Astrocyte (in vitro differentiated cells and primary cell): ENCODE data around the gene MPZL1. TPM values are rescaled to one million over a fixed set of nuclear protein-coding genes. Genes with fewer than 3 reads are reported as not detected.

Experiments
- DNase-seq: peaks from one replicate; pipeline ENCODE4 v3.0.0-alpha.2; 2010; ENCODE audit warnings: low read depth
- FAIRE-seq: peaks from 2 replicates; lab custom pipeline; 2011; peaks lifted over from hg19 to GRCh38; lab: Jason Lieb, UNC
- H2AFZ ChIP-seq: 2 replicates; pipeline ENCODE4 v1.6.0; 2012; ENCODE audit warnings: low read depth, low read length, inconsistent platforms
- H3K27ac ChIP-seq: 2 replicates; pipeline ENCODE4 v1.5.1; 2011; ENCODE audit warnings: low read depth, low read length, inconsistent platforms
- H3K27me3 ChIP-seq: 2 replicates; pipeline ENCODE4 v1.6.0; 2011; ENCODE audit warnings: low read length, inconsistent platforms; ENCODE audit not compliant: insufficient read depth
- H3K36me3 ChIP-seq: 2 replicates; pipeline ENCODE4 v1.5.1; 2011; ENCODE audit warnings: low read length, inconsistent platforms; ENCODE audit not compliant: insufficient read depth
- H3K4me1 ChIP-seq: 2 replicates; pipeline ENCODE4 v1.5.1; 2011; ENCODE audit warnings: low read length, inconsistent platforms; ENCODE audit not compliant: insufficient read depth
- H3K4me2 ChIP-seq: 2 replicates; pipeline ENCODE4 v1.6.0; 2012; ENCODE audit warnings: low read length, inconsistent platforms
- H3K4me3 ChIP-seq: 2 replicates; pipeline ENCODE4 v1.5.1; 2011; ENCODE audit warnings: low read depth, mild to moderate bottlenecking, low read length, inconsistent platforms; ENCODE audit not compliant: insufficient read depth
- H3K79me2 ChIP-seq: 2 replicates; pipeline ENCODE4 v1.6.0; 2012; ENCODE audit warnings: mild to moderate bottlenecking, low read length, inconsistent platforms; ENCODE audit not compliant: insufficient read depth
- H3K9ac ChIP-seq: 2 replicates; pipeline ENCODE4 v1.6.0; 2012; ENCODE audit warnings: mild to moderate bottlenecking, low read length, inconsistent platforms
- H3K9me3 ChIP-seq: 2 replicates; pipeline ENCODE4 v1.5.1; 2012; ENCODE audit warnings: low read depth, mild to moderate bottlenecking, low read length, inconsistent platforms; ENCODE audit not compliant: insufficient read depth
- H4K20me1 ChIP-seq: 2 replicates; pipeline ENCODE4 v1.6.0; 2012; ENCODE audit warnings: low read length, inconsistent platforms; ENCODE audit not compliant: insufficient read depth
- H3K27ac Mint-ChIP-seq: one replicate; pipeline ENCODE4 v1.8.0; 2021; ENCODE audit warnings: mild to moderate bottlenecking, mixed read lengths; ENCODE audit not compliant: unreplicated experiment
- H3K27me3 Mint-ChIP-seq: one replicate; pipeline ENCODE4 v1.8.0; 2021; ENCODE audit warnings: low read depth, mixed read lengths; ENCODE audit not compliant: unreplicated experiment
- H3K36me3 Mint-ChIP-seq: one replicate; pipeline ENCODE4 v1.8.0; 2021; ENCODE audit warnings: low read depth, mixed read lengths; ENCODE audit not compliant: unreplicated experiment
- H3K4me1 Mint-ChIP-seq: one replicate; pipeline ENCODE4 v1.8.0; 2021; ENCODE audit warnings: low read depth, mixed read lengths; ENCODE audit not compliant: unreplicated experiment
- H3K4me3 Mint-ChIP-seq: one replicate; pipeline ENCODE4 v1.8.0; 2021; ENCODE audit warnings: mild to moderate bottlenecking, moderate library complexity, mixed read lengths; ENCODE audit not compliant: unreplicated experiment
- H3K9me3 Mint-ChIP-seq: one replicate; pipeline ENCODE4 v1.8.0; 2021; ENCODE audit warnings: mild to moderate bottlenecking, mixed read lengths; ENCODE audit not compliant: unreplicated experiment
- EZH2 ChIP-seq: IDR thresholded peaks from 2 replicates; pipeline ENCODE4 v1.6.1; 2012; ENCODE audit warnings: mild to moderate bottlenecking, low read length, inconsistent platforms; ENCODE audit not compliant: insufficient read depth
- total RNA-seq: library from RNA; stranded (reverse); gene quantifications from 2 replicates; pipeline ENCODE4 v1.2.1, GENCODE V29; 2021
- TF ChIP-seq, protein P1 (sequence below): IDR thresholded peaks from 2 replicates; pipeline ENCODE4 v1.5.1; 2011; ENCODE audit warnings: low read depth, mild to moderate bottlenecking, inconsistent platforms, low read length, moderate library complexity; ENCODE audit not compliant: insufficient read depth

Gene MPZL1
- total RNA-seq, 1 donor from 2014 or later = 240 TPM

DNA sequence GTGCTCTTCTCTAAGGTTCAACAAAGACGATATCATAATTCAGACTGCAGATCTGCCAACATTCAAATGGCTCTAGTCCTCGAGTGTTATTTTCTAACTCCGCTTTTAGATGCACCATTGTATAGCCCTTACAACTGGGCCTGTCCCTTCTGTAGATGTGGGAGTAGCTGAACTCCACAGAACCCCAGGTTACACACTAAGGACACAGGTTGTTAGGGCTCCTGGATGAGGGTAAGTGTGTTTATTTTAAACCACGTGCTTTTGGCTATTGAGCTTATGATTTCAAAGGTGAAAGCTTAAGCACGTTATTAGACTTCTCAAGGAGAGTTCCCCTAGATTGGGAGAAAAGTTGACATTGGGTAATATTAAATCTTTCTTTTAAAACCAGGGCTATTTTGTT lies 64.7 kb downstream of the MPZL1 start:
- Histone ChIP-seq H3K4me2 (no peak overlapping the region), H3K9ac (no peak overlapping the region), H3K27ac (no peak overlapping the region), H3K9me3 (no peaks in the 10 kb centered on the region), H2AFZ (no peak overlapping the region), H3K27me3 (no peaks in the 10 kb centered on the region), H3K4me1 (peaks cover 7% of the 10 kb centered on the region), H3K4me3 (no peak overlapping the region), H3K36me3 (peaks cover 10% of the 10 kb centered on the region), H4K20me1 (peaks cover 5% of the 10 kb centered on the region), H3K79me2 (no peaks in the 10 kb centered on the region)
- no peaks in the 10 kb centered on the region for H3K9me3 Mint-ChIP-seq
- FAIRE-seq = no peak
- peaks cover 25% of the 10 kb centered on the region for H3K36me3 Mint-ChIP-seq
- no peaks in the 10 kb centered on the region for H3K4me1 Mint-ChIP-seq
- no peak overlapping the region for H3K27ac Mint-ChIP-seq
- H3K4me3 Mint-ChIP-seq = no peak overlapping the region
- no peaks in the 10 kb centered on the region for H3K27me3 Mint-ChIP-seq
- TF ChIP-seq EZH2 = no peak
- TF ChIP-seq, protein P1, sequence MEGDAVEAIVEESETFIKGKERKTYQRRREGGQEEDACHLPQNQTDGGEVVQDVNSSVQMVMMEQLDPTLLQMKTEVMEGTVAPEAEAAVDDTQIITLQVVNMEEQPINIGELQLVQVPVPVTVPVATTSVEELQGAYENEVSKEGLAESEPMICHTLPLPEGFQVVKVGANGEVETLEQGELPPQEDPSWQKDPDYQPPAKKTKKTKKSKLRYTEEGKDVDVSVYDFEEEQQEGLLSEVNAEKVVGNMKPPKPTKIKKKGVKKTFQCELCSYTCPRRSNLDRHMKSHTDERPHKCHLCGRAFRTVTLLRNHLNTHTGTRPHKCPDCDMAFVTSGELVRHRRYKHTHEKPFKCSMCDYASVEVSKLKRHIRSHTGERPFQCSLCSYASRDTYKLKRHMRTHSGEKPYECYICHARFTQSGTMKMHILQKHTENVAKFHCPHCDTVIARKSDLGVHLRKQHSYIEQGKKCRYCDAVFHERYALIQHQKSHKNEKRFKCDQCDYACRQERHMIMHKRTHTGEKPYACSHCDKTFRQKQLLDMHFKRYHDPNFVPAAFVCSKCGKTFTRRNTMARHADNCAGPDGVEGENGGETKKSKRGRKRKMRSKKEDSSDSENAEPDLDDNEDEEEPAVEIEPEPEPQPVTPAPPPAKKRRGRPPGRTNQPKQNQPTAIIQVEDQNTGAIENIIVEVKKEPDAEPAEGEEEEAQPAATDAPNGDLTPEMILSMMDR = no peak
- no peak for DNase-seq

DNA sequence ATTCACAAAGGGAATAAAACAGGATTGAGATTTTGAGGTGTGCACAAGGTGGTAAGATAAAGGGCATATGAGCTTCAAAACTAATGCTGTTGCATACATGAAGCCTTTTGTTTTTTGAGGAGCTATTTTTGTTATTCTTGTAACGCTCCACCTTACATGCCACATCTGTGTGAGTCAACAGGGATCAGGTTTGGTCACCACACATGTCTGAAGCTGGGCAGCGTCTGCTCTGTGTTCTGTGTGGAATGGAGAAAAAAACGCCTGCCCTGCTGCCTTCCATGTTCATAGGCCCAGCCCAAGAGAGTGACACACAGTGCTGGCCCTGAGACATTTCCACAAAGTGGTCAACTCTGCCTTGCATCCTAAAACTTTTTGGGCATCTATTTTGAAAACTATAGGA lies 67.7 kb downstream of the MPZL1 start:
- H3K4me3 Mint-ChIP-seq = no peak overlapping the region
- FAIRE-seq = no peak
- H3K27ac Mint-ChIP-seq = peak overlapping the region; percentile 53
- no peak overlapping the region for H3K4me3 ChIP-seq
- H3K9me3 ChIP-seq = no peaks in the 10 kb centered on the region
- H3K9ac ChIP-seq = peak overlapping the region; percentile 19
- peaks cover 10% of the 10 kb centered on the region for H3K4me1 ChIP-seq
- no peaks in the 10 kb centered on the region for H3K79me2 ChIP-seq
- no peak overlapping the region for H2AFZ ChIP-seq
- H3K9me3 Mint-ChIP-seq = no peaks in the 10 kb centered on the region
- DNase-seq = no peak
- no peak for TF ChIP-seq EZH2
- TF ChIP-seq, protein P1 = no peak
- peaks cover 5% of the 10 kb centered on the region for H4K20me1 ChIP-seq
- H3K36me3 ChIP-seq = peaks cover 10% of the 10 kb centered on the region
- peaks cover 36% of the 10 kb centered on the region for H3K36me3 Mint-ChIP-seq
- H3K27ac ChIP-seq = no peak overlapping the region
- peaks cover 5% of the 10 kb centered on the region for H3K4me1 Mint-ChIP-seq
- H3K27me3 ChIP-seq = no peaks in the 10 kb centered on the region
- H3K4me2 ChIP-seq = no peak overlapping the region
- no peaks in the 10 kb centered on the region for H3K27me3 Mint-ChIP-seq

DNA sequence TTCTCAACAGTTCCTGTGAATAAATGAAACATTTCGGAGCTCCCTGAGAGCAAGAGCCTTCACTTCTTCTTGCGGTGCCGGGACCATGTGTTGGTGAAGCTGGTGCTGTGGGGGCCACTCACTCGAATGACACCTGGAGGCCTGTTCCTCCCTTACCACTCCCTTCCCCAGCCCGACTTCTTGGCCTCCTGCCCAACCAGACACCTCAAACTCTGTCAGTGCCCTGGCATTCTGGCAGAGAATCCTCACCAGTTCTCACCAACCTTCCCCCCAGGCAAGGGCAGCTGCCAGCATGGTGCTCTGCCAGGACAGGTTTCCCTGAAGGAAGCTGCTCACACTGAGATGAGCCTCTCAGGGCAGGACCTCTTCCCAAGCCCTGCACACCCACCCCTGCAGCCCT lies 68.3 kb downstream of the MPZL1 start:
- H3K9me3 ChIP-seq = no peaks in the 10 kb centered on the region
- FAIRE-seq = no peak
- peaks cover 3% of the 10 kb centered on the region for H4K20me1 ChIP-seq
- H2AFZ ChIP-seq = no peak overlapping the region
- no peaks in the 10 kb centered on the region for H3K79me2 ChIP-seq
- H3K27me3 ChIP-seq = no peaks in the 10 kb centered on the region
- H3K4me3 ChIP-seq = no peak overlapping the region
- peaks cover 5% of the 10 kb centered on the region for H3K4me1 Mint-ChIP-seq
- H3K9me3 Mint-ChIP-seq = no peaks in the 10 kb centered on the region
- H3K9ac ChIP-seq = peak overlapping the region; percentile 19
- H3K36me3 ChIP-seq = peaks cover 10% of the 10 kb centered on the region
- no peak overlapping the region for H3K27ac ChIP-seq
- H3K4me2 ChIP-seq = no peak overlapping the region
- DNase-seq = no peak
- TF ChIP-seq, protein P1 = no peak
- no peak for TF ChIP-seq EZH2
- H3K27me3 Mint-ChIP-seq = no peaks in the 10 kb centered on the region
- peak overlapping the region; percentile 53 for H3K27ac Mint-ChIP-seq
- peaks cover 34% of the 10 kb centered on the region for H3K36me3 Mint-ChIP-seq
- H3K4me1 ChIP-seq = peaks cover 10% of the 10 kb centered on the region
- H3K4me3 Mint-ChIP-seq = no peak overlapping the region
